ENCODE data around the gene LRP1.

LRP1 gene

DNA sequence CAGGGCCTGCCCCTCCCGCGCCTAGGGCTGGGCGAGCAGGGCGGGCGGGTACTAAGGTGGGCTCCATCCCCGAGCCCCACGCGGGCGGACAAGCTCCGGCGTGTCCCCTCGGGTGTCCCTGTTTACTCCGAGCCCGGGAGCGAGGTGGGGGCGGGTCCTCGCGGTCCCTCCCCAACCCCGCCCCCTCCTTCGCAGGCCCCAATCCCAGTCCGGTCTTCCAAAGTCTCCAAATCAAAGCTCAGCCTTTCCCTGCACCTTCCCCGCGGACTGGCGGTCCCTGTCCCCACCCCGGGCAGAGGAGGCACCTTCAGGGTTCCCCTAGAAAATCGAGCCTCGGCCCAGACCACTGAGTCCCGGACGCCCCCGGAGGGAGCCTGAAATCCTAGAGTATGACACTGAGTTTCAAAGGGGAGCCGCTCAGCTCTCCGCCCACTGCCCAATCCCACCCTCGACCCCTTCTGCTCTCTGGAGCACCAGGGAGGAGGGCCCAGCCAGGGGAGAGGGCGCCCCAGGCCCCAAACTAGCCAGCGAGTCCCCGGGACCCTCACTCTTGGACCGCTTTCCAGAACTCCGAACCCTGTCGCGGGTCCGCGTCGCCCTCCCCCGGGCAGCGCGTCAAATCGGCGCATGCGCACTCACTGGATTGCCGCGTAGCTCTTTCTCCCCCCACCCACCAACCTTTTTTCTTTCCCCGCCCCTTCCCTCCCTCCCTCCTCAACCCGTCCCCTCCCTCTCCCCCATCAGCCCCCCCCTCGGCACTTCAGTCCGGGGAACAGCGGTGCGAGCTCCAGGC, at the start of gene LRP1:
Gene LRP1 (plus strand): TSS at position 758 of the 793 bp plus-strand sequence. CDS start 482 bp downstream, outside the sequence.
- DNase-seq: no peak

DNA sequence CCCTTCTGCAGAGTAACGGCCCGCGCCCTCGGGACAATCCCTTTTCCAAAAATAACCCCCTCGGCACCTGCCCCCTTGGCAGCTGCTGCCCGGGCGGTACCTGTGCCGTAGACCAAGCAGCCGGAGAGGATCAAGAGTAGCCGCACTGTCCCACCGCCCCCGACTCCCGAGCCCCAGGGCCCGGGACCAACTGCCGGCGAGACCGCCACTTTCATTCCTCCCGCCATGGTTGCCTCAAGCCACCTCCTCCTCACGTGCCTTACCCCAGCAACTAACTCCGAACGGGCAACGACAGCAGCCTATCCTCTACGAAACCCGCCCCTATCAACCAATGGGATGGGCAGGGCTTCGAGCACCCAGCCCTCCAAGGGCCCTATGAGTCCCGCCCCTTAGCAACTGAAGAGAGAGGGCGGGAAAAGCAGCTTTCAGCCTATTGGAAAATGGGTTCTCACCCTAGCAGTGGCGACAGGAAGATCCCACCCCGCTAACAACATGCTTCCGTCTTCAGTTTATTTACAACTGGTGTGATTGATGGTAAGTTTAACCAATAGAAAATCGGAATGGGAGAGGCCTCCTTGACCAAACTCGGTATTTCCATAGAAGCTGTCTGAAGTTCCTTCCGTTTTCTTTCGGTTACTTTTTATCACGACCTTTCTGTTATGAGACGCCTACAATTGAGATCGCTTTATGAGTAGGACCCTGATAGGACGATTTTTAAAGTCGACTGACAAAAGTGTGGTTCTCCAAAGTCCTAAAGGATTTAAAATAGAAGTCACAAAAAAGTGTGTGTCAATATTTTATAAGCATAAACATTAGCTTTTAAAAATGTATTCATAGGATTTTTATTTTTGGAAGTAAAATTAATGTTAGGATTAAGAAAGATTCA, 49.5 kb upstream of the LRP1 start, which contains the start of gene NEMP1:
Gene NEMP1 (minus strand): TSS at position 273 of the 886 bp plus-strand sequence. CDS start 46 bp downstream, at position 227.
- DNase-seq: peak; percentile 94

DNA sequence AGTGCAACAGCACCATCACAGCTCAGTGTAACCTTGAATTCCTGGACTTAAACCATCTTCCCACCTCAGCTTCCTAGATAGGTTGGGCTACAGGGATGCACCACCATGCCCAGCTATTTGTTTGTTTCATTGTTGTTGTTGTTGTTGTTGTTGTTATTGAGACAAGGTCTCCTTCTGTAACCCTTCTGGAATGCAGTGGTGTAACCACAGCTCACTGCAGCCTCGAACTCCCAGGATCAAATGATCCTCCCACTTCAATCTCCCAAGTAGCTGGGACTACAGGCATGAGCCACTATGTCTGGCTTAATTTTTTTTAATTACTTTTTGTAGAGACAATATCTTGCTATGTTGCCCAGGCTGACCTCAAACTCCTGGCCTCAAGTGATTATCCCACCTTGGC, 48.5 kb upstream of the LRP1 start:
- DNase-seq: no peak

DNA sequence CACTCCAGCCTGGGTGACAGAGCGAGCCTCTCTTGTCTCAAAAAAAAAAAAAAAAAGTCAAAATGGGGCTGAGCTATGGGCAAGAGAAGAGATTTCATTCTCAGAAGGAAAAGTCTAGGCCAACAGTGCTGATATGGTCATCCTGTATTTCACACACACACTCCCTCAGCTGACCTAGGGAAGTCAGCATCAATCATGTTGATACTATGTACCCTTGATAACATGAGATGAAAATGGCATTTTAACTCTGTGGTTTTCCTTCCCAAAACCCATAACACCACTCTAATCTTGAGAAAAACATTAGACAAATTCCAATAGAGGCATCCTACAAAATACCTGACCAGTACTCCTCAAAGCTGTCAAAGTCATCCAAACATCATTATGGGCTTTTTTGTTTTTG, 47.4 kb upstream of the LRP1 start:
- no peak for DNase-seq

DNA sequence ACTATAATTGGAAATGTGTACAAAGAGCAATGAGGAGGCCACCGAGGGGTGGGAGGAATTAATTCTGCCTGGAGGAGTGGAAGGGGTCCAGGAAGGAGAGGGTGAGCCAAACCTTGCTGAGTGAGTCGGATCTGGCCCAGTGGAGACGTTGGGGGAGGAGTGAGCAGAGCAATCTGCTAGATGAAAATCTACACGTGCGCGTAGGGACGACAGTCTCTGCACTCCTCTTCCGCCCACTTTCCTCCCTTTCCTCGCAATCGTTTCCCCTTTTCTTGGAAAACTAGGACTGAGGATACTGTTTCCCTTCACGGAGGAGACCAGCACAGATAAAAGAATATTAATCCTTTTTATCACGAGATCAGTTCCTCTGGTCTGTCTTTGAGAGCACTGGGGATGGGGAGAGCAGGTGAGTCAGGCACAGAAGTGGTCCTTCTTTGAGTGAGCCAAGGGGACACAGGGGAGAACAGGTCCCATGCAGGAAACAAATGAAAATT, 42.2 kb upstream of the LRP1 start:
- no peak for DNase-seq

DNA sequence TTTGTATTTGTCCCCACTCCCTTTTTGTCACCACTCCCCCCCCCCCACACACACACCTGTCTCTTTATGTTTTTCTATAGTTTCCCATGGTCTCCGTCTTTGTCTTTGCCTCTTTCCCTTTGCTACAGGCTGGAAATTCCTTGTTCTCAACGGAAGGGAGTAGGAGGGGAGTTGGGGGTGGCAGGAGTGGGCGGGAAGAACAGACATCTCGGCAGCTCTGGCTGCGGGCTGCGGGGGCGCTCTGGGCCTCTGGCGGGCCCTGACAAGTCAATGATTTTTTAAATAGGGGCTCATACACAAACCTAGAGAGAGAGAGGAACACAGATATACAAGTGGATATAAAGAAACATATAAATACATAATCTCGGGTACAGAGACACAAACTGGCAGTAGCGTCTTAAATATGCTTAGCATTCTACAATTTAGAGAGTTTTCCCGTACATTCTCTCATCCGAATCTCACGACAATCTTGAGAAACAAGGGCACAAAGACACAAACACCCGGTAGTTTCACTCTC, 41.7 kb upstream of the LRP1 start:
- peak; percentile 18 for DNase-seq

DNA sequence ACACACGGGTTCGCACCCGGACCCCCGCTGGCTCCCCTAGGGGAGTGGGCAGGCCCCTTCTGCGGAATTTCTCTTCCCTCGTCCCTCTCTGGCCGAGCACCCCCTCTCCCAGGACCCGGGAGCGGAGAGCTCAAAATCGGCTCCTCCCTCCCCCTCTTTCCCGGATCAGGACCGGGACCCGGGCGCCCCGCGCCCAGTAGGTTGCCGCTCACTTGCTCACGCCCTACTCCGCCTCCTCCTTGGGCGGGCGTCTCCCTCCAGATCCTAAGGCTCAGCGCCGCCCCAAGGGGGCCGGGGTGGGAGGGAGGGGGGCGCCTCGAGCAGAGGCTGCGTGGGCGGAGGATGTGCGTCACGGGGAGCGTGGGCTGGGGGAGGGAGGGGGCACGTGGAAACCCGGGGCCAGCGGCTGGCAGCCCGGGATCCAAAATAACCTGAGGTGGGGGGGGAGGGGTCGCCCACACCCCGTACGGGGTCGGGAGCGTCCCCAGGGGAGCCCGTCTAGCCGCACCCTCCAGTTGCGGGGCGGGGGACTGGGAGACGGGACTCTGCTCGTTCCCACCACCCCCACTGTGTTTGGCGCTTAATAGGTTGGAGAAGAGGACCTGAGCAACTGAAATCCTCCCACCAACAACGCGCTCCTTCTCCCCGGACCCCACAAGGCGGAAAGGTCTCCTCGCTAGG, 41.1 kb upstream of the LRP1 start:
- peak; percentile 78 for DNase-seq

DNA sequence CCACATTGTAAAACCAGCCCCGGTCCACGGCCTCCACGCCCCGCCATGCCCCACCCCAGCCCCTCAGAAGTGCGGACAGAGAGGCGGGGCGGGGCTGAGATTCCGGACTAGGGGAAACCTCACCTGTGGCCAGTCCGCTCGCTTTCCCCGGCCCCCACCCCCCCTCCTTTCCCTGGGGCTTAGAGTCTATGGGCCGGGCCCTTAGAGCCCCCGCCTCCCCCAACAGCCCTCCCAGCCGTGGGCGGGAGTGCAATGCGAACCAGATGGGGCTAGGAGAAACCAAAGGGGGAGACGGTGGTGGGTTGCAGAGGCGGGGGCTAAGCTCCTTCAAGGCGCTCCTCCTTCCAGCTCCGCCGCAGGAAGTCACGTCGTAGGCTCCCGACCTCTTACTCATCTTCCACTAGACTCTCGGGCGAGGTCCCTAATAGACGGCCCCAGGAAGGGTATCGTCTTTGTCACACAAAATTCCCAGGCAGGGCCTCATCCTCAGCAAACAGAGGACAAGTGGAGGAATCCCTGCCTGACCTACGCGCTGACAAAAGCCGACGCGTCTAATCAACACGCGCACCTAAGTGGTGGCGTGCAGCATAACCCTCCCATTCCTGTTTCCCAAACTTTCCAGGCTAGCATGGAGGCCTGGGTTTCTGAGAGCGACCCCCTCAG, 40.5 kb upstream of the LRP1 start:
- DNase-seq: peak; percentile 79

DNA sequence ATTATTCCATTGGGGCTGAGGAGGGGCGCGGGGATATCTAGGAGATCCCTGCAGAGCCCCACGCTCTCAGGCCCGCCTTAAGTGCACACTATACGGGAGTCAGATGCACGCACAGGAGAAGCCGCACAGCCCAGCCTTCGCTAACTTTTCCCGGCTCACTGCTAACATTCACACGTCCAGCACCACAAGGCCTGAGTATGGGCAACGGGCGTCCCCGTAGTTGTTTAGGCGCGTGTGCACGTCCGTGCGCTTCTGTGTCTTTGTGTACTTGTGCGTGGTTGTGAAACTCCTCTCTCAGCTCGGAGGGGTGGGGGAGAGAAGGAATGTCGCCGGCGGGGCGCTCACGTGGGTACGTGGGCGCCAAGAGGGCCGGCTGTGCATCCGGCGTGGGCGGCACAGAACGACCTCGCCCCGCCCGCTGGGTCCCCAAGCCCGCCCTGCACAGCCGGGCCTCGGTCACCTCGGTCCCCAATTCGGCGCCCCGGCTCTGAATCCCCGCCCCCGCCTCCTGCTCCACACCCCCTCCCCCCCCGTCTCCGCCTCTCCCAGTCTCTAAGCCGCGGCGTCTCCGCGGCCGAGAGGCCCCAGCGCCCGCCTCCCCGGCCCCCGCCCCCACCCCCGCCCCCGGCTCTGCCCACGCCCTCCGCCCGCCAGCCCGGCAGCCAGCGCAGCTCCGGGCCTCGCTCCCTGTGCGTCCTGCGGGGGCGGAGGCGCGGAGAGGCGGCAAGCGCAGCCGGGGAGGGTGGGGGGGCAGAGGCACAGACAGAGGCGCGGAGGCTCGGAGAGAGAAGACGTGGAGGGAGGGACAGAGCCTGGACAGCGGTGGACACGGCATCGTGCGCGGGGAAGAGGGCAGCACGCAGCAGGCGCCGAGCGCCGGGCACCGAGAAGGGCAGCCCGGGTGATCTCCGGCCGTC, 39.7 kb upstream of the LRP1 start, which contains the start of gene NAB2:
Gene NAB2 (plus strand): TSS at position 761 of the 917 bp plus-strand sequence. CDS start 158 bp downstream, outside the sequence.
- peak; percentile 93 for DNase-seq

DNA sequence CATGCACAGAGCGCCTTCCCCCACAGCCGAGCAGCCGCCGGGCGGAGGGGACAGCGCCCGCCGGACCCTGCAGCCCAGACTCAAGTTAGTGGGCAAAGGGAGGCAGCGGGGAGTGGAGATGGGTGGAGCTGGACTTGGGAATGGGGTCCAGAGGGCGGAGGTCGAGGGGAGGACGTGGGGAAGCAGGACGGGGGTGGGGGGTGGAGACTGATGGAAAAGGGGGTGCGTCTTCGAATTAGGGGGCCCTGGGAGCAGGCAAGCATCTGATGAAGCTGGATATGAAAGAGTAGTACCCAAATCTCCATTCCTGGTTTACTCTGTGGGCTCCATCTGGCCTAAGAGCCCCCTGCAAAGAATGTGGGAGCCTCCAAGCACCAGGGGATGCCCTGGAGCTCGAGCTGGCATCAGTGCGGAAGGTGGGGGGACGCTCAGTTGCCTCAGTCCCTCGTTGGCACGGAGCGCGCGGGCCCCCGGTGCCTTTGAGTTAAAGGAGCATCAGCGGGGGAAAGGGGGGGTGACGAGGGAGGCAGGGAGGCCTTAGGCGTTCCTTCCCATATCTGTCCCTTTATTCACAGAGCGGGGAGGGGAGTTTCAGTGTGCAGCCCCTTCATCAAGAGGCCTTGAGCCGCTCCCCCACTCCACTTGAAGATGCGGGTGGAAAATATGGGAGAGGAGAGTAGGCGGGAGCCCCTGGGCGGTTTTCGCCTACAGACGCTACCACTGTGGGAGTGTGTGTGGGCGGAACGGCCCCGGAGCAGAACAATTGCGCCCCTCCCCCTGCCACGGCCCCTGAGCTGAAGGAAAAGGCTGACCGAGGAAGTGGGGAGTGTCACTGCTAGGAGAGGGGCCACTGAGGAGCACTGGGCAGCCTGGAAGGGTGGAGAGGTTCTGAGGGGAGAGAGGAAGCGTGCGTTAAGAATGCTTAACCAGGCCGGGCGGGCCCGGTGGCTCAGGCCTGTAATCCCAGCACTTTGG, 38.7 kb upstream of the LRP1 start:
- DNase-seq: no peak

DNA sequence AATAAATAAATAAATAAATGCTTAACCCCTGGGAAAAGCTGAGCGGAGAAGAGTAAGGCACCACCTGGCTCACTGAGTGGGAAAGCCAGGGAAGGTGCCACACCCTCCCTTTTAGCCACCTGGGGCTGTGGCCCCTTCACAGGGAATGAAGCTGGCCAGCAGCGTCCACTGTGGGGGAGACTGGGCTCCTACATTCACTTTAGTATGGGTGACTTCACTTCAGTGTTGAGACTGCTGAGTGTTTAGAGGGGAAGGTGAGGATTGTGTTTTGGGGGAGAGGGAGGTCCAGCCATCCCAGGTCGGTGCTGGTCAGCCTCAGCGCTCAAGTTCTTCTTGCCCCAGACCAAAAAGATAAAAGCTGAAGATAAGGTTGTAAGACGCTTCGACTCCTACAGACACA, 37.8 kb upstream of the LRP1 start:
- no peak for DNase-seq

DNA sequence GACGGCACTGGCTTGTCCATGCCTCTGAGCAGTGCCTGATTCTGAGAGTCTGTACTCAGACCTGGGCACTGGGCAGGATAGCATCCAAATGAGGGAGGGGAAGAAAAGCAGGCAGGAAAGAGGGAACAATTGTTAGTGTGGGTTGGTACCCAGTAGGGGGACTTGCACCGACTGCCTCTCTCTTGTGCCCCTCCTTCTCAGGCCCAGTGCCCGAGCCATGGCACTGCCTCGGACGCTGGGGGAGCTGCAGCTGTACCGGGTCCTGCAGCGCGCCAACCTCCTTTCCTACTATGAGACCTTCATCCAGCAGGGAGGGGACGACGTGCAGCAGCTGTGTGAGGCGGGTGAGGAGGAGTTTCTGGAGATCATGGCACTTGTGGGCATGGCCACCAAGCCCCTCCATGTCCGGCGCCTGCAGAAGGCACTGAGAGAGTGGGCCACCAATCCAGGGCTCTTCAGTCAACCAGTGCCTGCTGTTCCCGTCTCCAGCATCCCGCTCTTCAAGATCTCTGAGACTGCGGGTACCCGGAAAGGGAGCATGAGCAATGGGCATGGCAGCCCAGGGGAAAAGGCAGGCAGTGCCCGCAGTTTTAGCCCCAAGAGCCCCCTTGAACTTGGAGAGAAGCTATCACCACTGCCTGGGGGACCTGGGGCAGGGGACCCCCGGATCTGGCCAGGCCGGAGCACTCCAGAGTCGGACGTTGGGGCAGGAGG, 37.2 kb upstream of the LRP1 start:
- DNase-seq: no peak

DNA sequence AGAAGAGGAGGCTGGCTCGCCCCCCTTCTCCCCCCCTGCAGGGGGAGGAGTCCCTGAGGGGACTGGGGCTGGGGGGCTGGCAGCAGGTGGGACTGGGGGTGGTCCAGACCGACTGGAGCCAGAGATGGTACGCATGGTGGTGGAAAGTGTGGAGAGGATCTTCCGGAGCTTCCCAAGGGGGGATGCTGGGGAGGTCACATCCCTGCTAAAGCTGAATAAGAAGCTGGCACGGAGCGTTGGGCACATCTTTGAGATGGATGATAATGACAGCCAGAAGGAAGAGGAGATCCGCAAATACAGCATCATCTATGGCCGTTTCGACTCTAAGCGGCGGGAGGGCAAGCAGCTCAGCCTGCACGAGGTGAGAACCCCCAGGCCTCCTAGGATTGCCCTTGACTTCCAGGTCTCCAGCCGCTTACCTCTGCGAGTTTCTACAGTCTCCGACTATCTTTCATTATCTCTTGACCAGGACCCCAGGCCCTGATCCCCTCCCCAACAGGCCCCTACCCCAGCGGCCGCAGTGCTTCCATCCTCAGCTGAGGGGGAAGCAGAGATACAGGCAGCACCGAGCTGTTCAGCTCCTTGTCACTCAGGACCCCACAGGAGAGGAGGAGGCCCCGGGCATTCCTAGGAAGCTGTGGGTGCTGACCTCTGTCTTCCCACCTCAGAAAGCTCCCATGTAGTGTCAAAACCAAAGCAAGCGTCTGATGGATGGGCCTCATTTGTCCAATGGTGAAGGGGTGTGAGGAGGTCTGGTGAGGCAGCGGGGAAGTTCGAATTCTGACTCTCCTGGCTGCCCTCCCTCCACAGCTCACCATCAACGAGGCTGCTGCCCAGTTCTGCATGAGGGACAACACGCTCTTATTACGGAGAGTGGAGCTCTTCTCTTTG, 36.4 kb upstream of the LRP1 start:
- no peak for DNase-seq

DNA sequence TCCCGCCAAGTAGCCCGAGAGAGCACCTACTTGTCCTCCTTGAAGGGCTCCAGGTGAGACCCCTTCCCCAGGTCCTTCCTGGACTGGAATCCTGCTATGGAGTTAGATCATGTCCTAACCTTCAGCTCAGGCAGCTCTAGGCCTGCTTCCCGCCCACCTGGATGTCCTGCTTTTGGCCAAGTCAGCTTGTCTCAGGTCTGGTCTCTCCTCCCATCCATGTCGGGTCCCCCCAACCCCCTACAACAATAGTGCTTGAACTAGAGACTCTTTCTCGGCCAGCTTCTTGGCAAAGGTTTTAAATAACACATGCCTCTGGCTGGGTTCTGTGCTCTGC, 35.8 kb upstream of the LRP1 start:
- DNase-seq: no peak

DNA sequence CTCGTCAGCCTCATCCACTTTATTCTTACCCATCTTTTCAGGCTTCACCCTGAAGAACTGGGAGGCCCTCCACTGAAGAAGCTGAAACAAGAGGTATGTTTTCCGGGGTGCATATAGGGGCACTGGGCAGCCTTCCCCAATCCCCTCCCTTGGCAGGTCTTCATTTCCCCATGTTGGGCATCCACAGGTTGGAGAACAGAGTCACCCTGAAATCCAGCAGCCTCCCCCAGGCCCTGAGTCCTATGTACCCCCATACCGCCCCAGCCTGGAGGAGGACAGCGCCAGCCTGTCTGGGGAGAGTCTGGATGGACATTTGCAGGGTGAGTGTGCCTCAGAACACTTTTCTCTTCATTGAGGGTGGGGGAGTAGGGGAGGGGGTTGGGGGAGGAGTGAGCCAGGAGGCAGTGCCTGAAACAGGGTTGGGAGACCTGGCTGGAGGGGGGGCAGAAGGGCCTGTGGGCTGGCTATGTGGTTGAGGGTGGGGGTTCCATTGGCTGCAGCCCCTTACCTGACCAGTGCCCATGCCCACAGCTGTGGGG, 35.3 kb upstream of the LRP1 start:
- no peak for DNase-seq

DNA sequence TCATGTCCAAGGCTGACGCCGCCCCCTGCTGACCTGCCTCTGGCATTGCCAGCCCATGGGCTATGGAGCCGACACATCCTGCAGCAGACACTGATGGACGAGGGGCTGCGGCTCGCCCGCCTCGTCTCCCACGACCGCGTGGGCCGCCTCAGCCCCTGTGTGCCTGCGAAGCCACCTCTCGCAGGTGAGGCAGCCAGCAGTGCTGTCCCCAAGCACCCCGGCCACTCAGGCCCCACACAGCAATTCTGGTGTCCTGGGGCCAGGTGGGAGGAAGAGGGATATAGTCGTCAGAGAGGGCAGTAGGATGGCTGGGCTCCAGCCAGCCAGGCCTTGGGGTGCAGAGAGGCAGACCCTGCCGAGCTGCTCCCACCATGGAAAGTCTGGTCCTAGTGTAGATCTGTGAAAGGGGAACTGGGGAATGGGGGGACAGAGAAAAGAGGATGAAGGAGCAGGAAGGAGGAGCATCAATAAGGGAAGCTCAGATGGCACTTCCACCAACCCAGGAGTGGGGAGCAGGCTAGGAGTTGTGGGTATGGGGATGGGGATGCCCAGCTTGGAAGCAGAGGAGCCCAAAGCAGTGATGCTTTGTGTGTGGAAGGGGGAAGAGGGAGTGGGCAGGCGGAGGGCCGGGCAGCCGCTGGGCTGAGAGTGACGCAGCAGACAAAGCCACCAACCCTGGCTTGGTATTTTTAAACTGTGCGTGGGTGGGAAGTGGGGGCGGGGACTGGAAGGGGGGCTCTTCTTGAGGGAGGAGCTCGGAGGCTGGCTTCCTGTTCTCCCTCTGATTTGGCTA, 34.7 kb upstream of the LRP1 start:
- no peak for DNase-seq
